ENCODE measurements around the gene TCERG1. TPM values are rescaled to one million over a fixed set of nuclear protein-coding genes. Genes with fewer than 3 reads are reported as not detected.

Gene TCERG1
- total RNA-seq, 1 experiment from 2014 or later = 142 TPM

- BruUV-seq (replicated peaks) = no TSS peak
- Histone ChIP-seq H3K4me3 (ENCODE audit: low read depth, low read length, poor library complexity, severe bottlenecking) (no peak overlapping the region), H3K4me1 (ENCODE audit: insufficient read depth, low read length, poor library complexity, severe bottlenecking) (peaks cover 6% of the 10 kb centered on the region), H3K36me3 (ENCODE audit: insufficient read depth, low read length, poor library complexity, severe bottlenecking) (peaks cover 85% of the 10 kb centered on the region), H3K27ac (ENCODE audit: low read depth, low read length, poor library complexity, severe bottlenecking) (peak overlapping the region; percentile 19), H3K9me3 (ENCODE audit: low read depth, low read length, poor library complexity, severe bottlenecking) (no peaks in the 10 kb centered on the region), H3K27me3 (replicated peaks; ENCODE audit: insufficient read depth, low read depth, low read length, poor library complexity) (no peaks in the 10 kb centered on the region)
- TF ChIP-seq CTCF (conservative IDR thresholded peaks at IDR 0.05; ENCODE audit: low read depth, low read length) (peak; percentile 67), EZH2 (IDR thresholded peaks at IDR 0.05; ENCODE audit: borderline replicate concordance, low read depth, low read length, poor library complexity, severe bottlenecking) (no peak)
- ChIA-PET CTCF (no interaction called here), POLR2A (ENCODE audit: low non-redundant PET) (no interaction called here)
- peak; percentile 32 for DNase-seq (ENCODE audit: low spot score)
- intact Hi-C loops (cut with micrococcal nuclease; ENCODE audit: unreplicated experiment) = no loop called here
Measured at GRCh38 chr5:146466521-146467349, 19.6 kb downstream of the TCERG1 start.

GRCh38 chr5:146467760-146468159, 20.6 kb downstream of the TCERG1 start:
- Histone ChIP-seq H3K36me3 (ENCODE audit: insufficient read depth, low read length, poor library complexity, severe bottlenecking) (peaks cover 86% of the 10 kb centered on the region), H3K27me3 (replicated peaks; ENCODE audit: insufficient read depth, low read depth, low read length, poor library complexity) (no peaks in the 10 kb centered on the region), H3K9me3 (ENCODE audit: low read depth, low read length, poor library complexity, severe bottlenecking) (no peaks in the 10 kb centered on the region), H3K4me3 (ENCODE audit: low read depth, low read length, poor library complexity, severe bottlenecking) (no peak overlapping the region), H3K4me1 (ENCODE audit: insufficient read depth, low read length, poor library complexity, severe bottlenecking) (peaks cover 6% of the 10 kb centered on the region), H3K27ac (ENCODE audit: low read depth, low read length, poor library complexity, severe bottlenecking) (no peak overlapping the region)
- CTCF ChIA-PET = interaction anchor here (0.6 kb wide), 1 partner anchor 81 kb away, joined by 3 read pairs; no protein-coding TSS in a partner anchor
- no peak for DNase-seq (ENCODE audit: low spot score)
- intact Hi-C loops (cut with micrococcal nuclease; ENCODE audit: unreplicated experiment) = no loop called here
- POLR2A ChIA-PET (ENCODE audit: low non-redundant PET) = no interaction called here
- no TSS peak for BruUV-seq (replicated peaks)
- no peak for TF ChIP-seq EZH2 (IDR thresholded peaks at IDR 0.05; ENCODE audit: borderline replicate concordance, low read depth, low read length, poor library complexity, severe bottlenecking)
- no peak for TF ChIP-seq CTCF (conservative IDR thresholded peaks at IDR 0.05; ENCODE audit: low read depth, low read length)

- peaks cover 79% of the 10 kb centered on the region for H3K36me3 ChIP-seq (ENCODE audit: insufficient read depth, low read length, poor library complexity, severe bottlenecking)
- intact Hi-C loops (cut with micrococcal nuclease; ENCODE audit: unreplicated experiment) = no loop called here
Measured at GRCh38 chr5:146474065-146474464, 26.9 kb downstream of the TCERG1 start.

More at GRCh38 chr5:146474065-146474464, 26.9 kb downstream of the TCERG1 start:
- Histone ChIP-seq H3K4me3 (ENCODE audit: low read depth, low read length, poor library complexity, severe bottlenecking) (no peak overlapping the region), H3K9me3 (ENCODE audit: low read depth, low read length, poor library complexity, severe bottlenecking) (no peaks in the 10 kb centered on the region), H3K27me3 (replicated peaks; ENCODE audit: insufficient read depth, low read depth, low read length, poor library complexity) (no peaks in the 10 kb centered on the region), H3K4me1 (ENCODE audit: insufficient read depth, low read length, poor library complexity, severe bottlenecking) (no peaks in the 10 kb centered on the region), H3K27ac (ENCODE audit: low read depth, low read length, poor library complexity, severe bottlenecking) (no peak overlapping the region)
- CTCF ChIA-PET = interaction anchor here (0.7 kb wide), 1 partner anchor 13 kb away, joined by 5 read pairs; no protein-coding TSS in a partner anchor
- POLR2A ChIA-PET (ENCODE audit: low non-redundant PET) = no interaction called here
- no peak for DNase-seq (ENCODE audit: low spot score)
- TF ChIP-seq EZH2 (IDR thresholded peaks at IDR 0.05; ENCODE audit: borderline replicate concordance, low read depth, low read length, poor library complexity, severe bottlenecking) (no peak), CTCF (conservative IDR thresholded peaks at IDR 0.05; ENCODE audit: low read depth, low read length) (no peak)
- BruUV-seq (replicated peaks) = no TSS peak
